Coronary artery (tissue), 2 donors: ENCODE data around the gene PRKCZ.
A peak's percentile ranks its signal among the peaks of the same experiment; 100 is the strongest.

ENCODE experiments used
- DNase-seq: peaks from one replicate; pipeline ENCODE4 v3.0.0-alpha.2; 2017; ENCODE audit warnings: low spot score
- H3K27ac ChIP-seq, 2 donors: fragments of 200-600 bp; sonication (generic); one replicate each; pipeline ENCODE4 v1.5.1; 2016 to 2019
- H3K4me3 ChIP-seq: fragments of 200-600 bp; sonication (generic); 2 replicates; pipeline ENCODE4 v1.5.1; 2016; ENCODE audit warnings: mild to moderate bottlenecking, moderate library complexity
- TF ChIP-seq, protein P1 (sequence below): fragments of 200-600 bp; sonication (generic); IDR thresholded peaks from one replicate; pipeline ENCODE4 v1.5.1; 2019; ENCODE audit warnings: antibody characterized with exemption

The PRKCZ gene

DNA sequence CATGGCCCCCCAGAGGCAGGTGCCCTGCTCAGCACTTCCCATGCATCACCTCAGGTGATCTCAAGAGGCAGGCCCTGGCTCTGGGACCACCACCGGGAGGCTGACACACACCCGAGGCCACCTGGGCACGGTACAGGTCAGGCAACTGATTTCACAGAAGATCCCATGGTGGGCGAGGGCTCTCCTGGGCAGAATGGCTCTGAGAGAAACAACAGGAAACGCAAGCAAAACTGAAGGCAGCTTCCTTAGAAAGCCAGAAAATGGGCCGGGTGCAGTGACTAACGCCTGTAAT lies 166.5 kb downstream of the PRKCZ start:
- TF ChIP-seq, protein P1, sequence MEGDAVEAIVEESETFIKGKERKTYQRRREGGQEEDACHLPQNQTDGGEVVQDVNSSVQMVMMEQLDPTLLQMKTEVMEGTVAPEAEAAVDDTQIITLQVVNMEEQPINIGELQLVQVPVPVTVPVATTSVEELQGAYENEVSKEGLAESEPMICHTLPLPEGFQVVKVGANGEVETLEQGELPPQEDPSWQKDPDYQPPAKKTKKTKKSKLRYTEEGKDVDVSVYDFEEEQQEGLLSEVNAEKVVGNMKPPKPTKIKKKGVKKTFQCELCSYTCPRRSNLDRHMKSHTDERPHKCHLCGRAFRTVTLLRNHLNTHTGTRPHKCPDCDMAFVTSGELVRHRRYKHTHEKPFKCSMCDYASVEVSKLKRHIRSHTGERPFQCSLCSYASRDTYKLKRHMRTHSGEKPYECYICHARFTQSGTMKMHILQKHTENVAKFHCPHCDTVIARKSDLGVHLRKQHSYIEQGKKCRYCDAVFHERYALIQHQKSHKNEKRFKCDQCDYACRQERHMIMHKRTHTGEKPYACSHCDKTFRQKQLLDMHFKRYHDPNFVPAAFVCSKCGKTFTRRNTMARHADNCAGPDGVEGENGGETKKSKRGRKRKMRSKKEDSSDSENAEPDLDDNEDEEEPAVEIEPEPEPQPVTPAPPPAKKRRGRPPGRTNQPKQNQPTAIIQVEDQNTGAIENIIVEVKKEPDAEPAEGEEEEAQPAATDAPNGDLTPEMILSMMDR = no peak
- Histone ChIP-seq H3K27ac (no peak overlapping the region), H3K4me3 (no peak overlapping the region)
- DNase-seq = peak; percentile 71

DNA sequence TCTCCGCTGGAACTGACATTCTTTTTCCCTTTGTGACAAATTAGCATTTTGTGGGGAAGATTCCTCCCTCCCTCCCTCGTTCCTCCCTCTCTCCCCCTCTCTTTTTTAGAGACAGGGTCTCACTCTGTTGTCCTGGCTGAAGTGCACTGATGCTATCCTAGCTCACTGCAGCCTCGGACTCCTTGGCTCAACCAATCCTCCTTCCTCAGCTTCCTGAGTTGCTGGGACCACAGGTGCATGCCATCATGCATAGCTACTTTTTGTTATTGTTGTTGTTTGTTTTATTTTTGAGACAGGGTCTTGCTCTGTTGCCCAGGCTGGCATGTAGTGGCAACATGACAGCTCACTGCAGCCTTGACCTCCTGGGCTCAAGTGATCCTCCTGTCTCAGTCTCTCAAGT lies 171.1 kb downstream of the PRKCZ start:
- TF ChIP-seq, protein P1 = no peak
- DNase-seq = peak; percentile 68
- Histone ChIP-seq H3K27ac (no peak overlapping the region), H3K4me3 (no peak overlapping the region)

DNA sequence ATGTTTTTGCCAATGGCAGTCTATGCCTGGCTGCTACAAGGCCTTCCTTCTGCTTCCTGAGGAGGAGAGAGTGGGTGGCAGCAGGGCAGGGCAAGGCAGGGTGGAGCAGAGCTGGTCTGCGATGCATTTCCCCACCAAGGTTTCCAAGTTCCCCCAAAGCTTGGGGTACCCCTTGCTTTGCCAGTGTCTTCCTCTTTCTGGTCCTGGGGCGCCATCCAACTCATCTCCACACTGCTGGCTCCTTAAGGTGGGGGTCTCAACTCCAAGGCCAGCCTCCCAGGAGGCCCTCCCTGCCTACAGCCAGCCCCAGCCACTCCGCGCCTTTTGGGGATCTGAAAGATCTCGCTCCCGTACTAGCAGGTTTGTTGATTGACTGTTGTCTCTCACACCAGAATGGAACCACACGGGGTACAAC lies 174.0 kb downstream of the PRKCZ start:
- H3K27ac ChIP-seq = no peak overlapping the region
- TF ChIP-seq, protein P1 = no peak
- DNase-seq = peak; percentile 70
- no peak overlapping the region for H3K4me3 ChIP-seq

DNA sequence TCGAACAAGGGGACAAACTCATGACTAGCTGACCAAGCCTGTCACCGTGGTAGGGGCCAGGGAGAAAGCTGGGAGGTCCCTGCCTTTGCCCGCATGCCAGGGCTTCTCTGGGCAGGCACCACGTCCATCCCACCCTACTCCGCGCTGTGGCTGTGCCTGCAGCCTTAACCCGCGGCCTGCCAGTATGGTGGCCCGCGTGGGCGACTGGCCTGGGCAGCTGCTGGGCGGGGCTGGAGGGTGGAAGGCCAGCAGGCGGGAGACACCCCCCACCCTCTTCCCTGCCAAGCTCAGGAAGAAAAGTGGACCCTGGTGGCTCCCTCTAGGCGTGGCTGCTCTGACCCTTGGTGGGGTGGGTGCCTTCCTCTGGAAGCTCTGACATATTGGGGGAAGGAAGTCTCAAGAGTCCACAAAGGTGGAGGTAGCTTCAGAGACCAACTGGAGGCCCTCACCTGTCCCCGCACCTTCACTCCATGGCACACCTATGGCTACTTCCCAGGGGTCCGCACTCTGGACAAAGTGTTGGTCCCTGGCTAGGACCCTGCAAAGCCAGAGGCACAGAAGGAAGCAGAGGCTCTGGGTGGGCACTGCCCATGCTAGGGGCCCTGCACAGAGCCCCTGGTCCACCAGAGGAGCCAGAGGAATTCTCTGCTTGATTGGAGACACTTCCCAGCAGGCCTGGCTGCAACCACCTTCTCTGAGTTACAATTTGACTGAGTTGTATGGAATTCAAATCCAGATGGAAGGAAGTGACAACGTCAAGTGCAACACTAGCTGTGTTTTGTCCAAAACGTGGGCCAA lies 174.6 kb downstream of the PRKCZ start:
- TF ChIP-seq, protein P1 = no peak
- DNase-seq = peak; percentile 72
- H3K4me3 ChIP-seq = no peak overlapping the region
- no peak overlapping the region for H3K27ac ChIP-seq

DNA sequence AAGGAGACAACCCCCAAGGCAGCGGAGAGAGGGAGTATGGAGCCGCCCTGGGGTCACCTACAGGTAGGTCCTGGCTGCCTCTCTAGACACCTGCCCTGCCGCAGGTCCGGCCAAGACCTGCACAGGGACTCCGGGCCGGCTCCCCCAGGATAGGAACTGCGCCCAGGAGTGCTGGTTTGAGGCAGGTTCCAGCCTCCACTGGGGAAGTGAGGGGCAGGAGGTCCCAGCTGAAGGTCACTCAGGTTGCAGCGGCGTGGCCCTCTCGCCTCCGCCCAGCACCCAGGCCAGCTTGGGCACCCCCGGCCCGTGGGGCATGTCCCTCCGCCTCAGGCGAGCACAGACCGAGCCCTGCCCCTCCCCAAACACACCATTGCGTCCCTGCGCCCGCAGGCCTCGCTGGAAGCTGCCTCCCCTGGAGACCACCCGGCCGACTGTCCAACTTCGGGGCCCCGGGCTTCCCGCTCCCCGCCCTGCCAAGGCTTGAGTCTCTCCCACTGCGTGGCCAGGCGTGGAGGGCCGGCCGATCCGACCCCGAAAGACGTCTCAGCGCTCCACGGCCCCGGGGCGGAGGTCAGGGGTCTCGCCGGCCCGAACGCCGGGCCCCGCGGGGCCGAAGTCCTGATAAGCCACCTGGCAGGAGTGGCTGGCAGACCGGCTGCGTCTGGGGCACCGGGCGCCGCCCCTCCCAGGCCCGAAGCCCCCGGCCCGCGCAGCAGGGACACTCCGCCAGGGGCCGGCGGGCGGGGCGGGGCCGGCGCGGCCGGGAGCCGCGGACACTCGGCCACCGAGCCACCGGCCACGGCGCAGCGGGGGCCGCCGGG lies 176.5 kb downstream of the PRKCZ start:
- TF ChIP-seq, protein P1 = no peak
- peak overlapping the region; percentile 97 for H3K4me3 ChIP-seq
- H3K27ac ChIP-seq = peak overlapping the region; percentile 98 to 100
- peak; percentile 82 for DNase-seq

DNA sequence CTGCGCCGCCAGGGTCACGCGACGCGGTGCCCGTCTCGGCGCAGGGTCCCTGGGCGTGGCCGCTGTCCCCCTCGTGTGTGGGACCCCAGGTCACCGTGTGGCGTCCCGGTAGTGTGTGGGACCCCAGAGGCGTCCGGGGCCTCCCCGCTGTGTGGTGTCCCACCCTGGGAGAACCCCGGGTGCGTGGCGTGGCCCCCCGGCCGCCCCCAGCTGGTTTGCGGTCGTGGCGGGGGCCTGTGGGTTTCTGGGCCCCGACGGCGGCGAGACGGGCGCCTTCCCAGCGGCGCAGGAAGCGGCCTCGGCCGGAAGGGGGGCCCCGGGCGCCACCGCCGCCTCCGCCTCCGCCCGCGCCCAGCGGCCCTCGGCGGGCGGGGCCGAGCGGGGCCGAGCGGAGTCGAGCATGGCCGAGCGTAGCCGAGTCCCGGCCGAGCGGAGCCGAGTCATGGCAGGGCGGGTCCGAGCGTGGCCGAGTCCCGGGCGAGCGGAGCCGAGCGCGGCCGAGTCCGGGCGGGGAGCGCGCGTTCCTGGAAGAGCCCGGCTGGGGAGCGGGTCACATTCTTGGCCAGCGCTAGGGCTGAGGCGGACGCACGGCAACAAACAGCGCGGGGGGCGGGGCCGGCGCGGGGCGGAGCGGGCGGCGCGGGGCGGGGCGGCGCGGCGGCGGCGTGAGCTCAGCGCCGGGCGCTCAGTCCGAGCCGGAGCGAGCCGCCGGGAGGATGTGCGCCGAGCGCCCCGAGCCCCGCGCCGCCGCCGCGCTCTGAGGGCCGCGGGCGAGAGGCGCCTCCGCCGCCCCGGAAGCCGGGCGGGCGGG lies 177.3 kb downstream of the PRKCZ start:
- peak overlapping the region; percentile 97 for H3K4me3 ChIP-seq
- peak; percentile 97 for DNase-seq
- TF ChIP-seq, protein P1 = no peak

More for the DNA sequence above, 177.3 kb downstream of the PRKCZ start:
- H3K27ac ChIP-seq = peak overlapping the region; percentile 98 to 100
